C1 segment of cervical spinal cord (tissue), 14 donors: Measurements from ENCODE around the gene PCDHGA1.
A peak's percentile ranks its signal among the peaks of the same experiment; 100 is the strongest.

Experiments
- DNase-seq, 14 donors: peaks; one replicate each; lab custom pipeline; 2025; lab: John Stamatoyannopoulos, UW

PCDHGA1 gene

GRCh38 chr5:141439411-141440141 lies 109.3 kb downstream of the PCDHGA1 start:
- DNase-seq = no peak

GRCh38 chr5:141440341-141440740 lies 110.0 kb downstream of the PCDHGA1 start:
- DNase-seq = no peak

- no peak for DNase-seq
These were observed 111.4 kb downstream of the PCDHGA1 start for GRCh38 chr5:141441571-141442170.

- DNase-seq = no peak
These were observed 135.0 kb downstream of the PCDHGA1 start for GRCh38 chr5:141465351-141465750.

GRCh38 chr5:141475625-141476131 lies 145.4 kb downstream of the PCDHGA1 start, which contains the start of gene PCDHGC3:
Gene PCDHGC3 (plus strand): TSS chr5:141475966. CDS start chr5:141476117, 151 bp downstream.
- DNase-seq = peak in 12 of 14 donors; percentile 39 to 95 (median 78)

- DNase-seq = peak in 4 of 14 donors; percentile 36 to 85 (median 57)
These were observed 146.0 kb downstream of the PCDHGA1 start for GRCh38 chr5:141476132-141476911.

- DNase-seq = peak in 1 of 14 donors; percentile 67
These were observed 146.8 kb downstream of the PCDHGA1 start for GRCh38 chr5:141477044-141477575.

- peak in 1 of 14 donors; percentile 57 for DNase-seq
These were observed 147.5 kb downstream of the PCDHGA1 start for GRCh38 chr5:141477815-141478214.

GRCh38 chr5:141478321-141478945 lies 148.1 kb downstream of the PCDHGA1 start:
- peak in 1 of 14 donors; percentile 57 for DNase-seq

GRCh38 chr5:141479776-141480175 lies 149.5 kb downstream of the PCDHGA1 start:
- DNase-seq = no peak

- DNase-seq = no peak
These were observed 153.6 kb downstream of the PCDHGA1 start for GRCh38 chr5:141483902-141484301.

GRCh38 chr5:141484310-141484640 lies 154.0 kb downstream of the PCDHGA1 start:
- DNase-seq = no peak

- DNase-seq = peak in 2 of 14 donors; percentile 32 to 85
These were observed 154.5 kb downstream of the PCDHGA1 start, which contains the start of gene PCDHGC4 for GRCh38 chr5:141484641-141485311. Gene PCDHGC4 (plus strand): TSS chr5:141485030. CDS start chr5:141485174, 144 bp downstream.

- DNase-seq = peak in 1 of 14 donors; percentile 72
These were observed 155.2 kb downstream of the PCDHGA1 start for GRCh38 chr5:141485321-141486055.

- no peak for DNase-seq
These were observed 155.8 kb downstream of the PCDHGA1 start for GRCh38 chr5:141486091-141486490.

GRCh38 chr5:141487131-141487530 lies 156.8 kb downstream of the PCDHGA1 start:
- no peak for DNase-seq

GRCh38 chr5:141488591-141489561 lies 158.6 kb downstream of the PCDHGA1 start, which contains the start of gene PCDHGC5:
Gene PCDHGC5 (plus strand): TSS chr5:141489081. CDS start chr5:141489241, 160 bp downstream.
- peak in 8 of 14 donors; percentile 30 to 78 (median 53) for DNase-seq

- no peak for DNase-seq
These were observed 159.5 kb downstream of the PCDHGA1 start for GRCh38 chr5:141489841-141490240.

GRCh38 chr5:141490271-141490670 lies 160.0 kb downstream of the PCDHGA1 start:
- no peak for DNase-seq
